ES-I3 (cell line): Measurements from ENCODE around the gene TMEM131.
"Not testable (repeated sequence)": the region's sequence is repeated elsewhere in the genome, so short reads cannot be mapped to it uniquely, and the experiment has no call there.

Experiments used
- H3K36me3 ChIP-seq: 2 replicates; pipeline ENCODE4 v1.6.1; 2013; ENCODE audit warnings: mild to moderate bottlenecking, low read length, control low read depth, moderate library complexity; ENCODE audit not compliant: insufficient read depth
- H3K4me1 ChIP-seq: 2 replicates; pipeline ENCODE4 v1.6.1; 2013; ENCODE audit warnings: mild to moderate bottlenecking, control low read depth, low read length; ENCODE audit not compliant: insufficient read depth
- H3K9ac ChIP-seq: 2 replicates; pipeline ENCODE4 v1.6.1; 2013; ENCODE audit warnings: low read depth, mild to moderate bottlenecking, low read length, moderate library complexity
- H3K9me3 ChIP-seq: 2 replicates; pipeline ENCODE4 v1.6.1; 2013; ENCODE audit warnings: mild to moderate bottlenecking, low read length, moderate library complexity; ENCODE audit not compliant: control insufficient read depth, insufficient read depth

Gene TMEM131

GRCh38 chr2:97871096-97871780 is 124.5 kb downstream of the TMEM131 start:
- Histone ChIP-seq H3K36me3 (no peaks in the 10 kb centered on the region), H3K9me3 (peaks cover 9% of the 10 kb centered on the region; the same call in 1 of the 2 replicates), H3K4me1 (peaks cover 22% of the 10 kb centered on the region), H3K9ac (no peak overlapping the region)

DNA sequence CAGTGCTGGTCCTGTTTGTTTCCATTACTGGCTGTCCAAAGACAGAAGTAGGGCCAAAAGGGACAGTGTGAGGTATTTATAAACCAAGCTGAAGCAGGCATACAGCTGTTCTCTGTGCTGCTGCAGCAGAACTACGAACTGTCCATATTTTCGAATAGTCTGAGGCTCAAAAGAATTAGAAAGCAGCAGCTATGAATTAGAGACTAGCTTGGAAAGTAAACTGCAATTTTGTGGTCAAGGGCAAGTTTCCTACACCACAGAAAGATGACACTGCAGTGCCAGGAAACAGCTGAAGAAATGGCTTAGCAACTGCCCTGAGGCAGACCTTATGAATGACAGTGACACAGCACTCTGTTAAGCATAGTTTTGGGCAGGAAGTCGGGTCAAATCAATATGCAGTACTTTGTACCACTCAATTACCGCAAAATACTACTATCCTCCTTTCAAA is 125.3 kb downstream of the TMEM131 start:
- peaks cover 22% of the 10 kb centered on the region for H3K4me1 ChIP-seq
- no peak overlapping the region for H3K9ac ChIP-seq
- no peaks in the 10 kb centered on the region for H3K36me3 ChIP-seq
- H3K9me3 ChIP-seq = peaks cover 9% of the 10 kb centered on the region; the same call in 1 of the 2 replicates

- H3K36me3 ChIP-seq = no peaks in the 10 kb centered on the region
- H3K4me1 ChIP-seq = peaks cover 22% of the 10 kb centered on the region
- no peak overlapping the region for H3K9ac ChIP-seq
- peaks cover 12% of the 10 kb centered on the region; the same call in 1 of the 2 replicates for H3K9me3 ChIP-seq
Observed at GRCh38 chr2:97869722-97870346, 125.9 kb downstream of the TMEM131 start.

- H3K9me3 ChIP-seq = peaks cover 12% of the 10 kb centered on the region; the same call in 1 of the 2 replicates
- peaks cover 22% of the 10 kb centered on the region for H3K4me1 ChIP-seq
- H3K36me3 ChIP-seq = no peaks in the 10 kb centered on the region
- no peak overlapping the region for H3K9ac ChIP-seq
Observed at GRCh38 chr2:97868986-97869721, 126.6 kb downstream of the TMEM131 start.

DNA sequence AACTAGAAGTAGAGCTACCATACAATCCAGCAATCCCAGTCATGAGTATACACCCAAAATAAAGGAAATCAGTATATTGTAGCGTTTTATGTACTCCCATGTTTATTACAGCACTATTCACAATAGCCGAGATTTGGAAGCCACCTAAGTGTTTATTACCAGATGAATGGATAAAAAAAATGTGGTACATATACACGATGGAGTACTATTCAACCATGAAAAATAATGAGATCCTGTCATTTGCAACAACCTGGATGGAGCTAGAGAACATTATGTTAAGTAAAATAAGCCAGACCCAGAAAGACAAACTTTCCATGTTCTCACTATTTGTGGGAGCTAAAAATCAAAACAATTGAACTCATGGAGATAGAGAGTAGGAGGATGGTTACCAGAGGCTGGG is 131.9 kb downstream of the TMEM131 start:
- Histone ChIP-seq H3K9me3 (0 out of 2 replicates have a peak, but pooled peaks cover 2% of the 10 kb centered on the region), H3K9ac (no peak overlapping the region), H3K36me3 (no peaks in the 10 kb centered on the region), H3K4me1 (peaks cover 4% of the 10 kb centered on the region)

DNA sequence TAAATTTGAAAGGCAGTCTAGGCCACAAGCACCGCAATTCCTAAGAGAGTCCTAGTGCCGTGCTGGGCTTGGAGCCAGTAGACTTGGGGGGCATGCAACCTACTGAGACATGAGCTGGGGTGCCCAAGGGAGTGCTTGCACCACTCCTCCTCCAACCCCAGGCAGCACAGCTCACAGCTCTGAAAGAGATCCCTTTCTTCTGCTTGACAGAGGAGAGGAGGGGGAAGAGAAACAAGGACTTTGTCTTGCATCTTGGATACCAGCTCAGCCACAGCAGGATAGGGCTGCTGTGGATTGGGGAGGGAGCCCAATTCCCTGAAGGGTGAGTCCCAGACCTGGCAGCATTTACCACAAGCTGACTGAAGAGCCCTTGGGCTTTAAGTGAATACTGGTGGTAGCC is 134.6 kb downstream of the TMEM131 start:
- Histone ChIP-seq H3K4me1 (no peaks in the 10 kb centered on the region), H3K36me3 (no peaks in the 10 kb centered on the region), H3K9me3 (0 out of 2 replicates have a peak, but pooled peaks cover 2% of the 10 kb centered on the region), H3K9ac (no peak overlapping the region)

- no peak overlapping the region for H3K9ac ChIP-seq
Observed at GRCh38 chr2:97858442-97858841, 137.3 kb downstream of the TMEM131 start.

DNA sequence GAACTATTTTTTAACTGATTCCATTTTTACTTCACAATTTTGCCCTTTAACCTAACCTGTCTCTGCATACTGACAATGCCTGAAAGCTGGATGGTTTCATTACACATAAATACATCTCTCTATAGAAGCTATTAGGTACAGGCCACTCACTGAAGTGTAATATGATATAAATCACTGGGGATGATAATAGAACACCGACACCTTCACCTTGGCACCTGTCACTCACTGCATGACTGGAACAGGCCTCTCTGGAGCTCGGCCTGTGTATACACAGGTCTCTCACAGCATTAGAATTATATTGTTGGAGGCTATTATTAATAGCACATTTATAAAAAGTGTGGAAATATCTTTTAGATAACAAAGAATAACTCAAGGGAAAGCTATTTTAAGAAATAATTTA is 138.2 kb downstream of the TMEM131 start:
- H3K9ac ChIP-seq = no peak overlapping the region
- H3K9me3 ChIP-seq = no peaks in the 10 kb centered on the region
- no peaks in the 10 kb centered on the region for H3K4me1 ChIP-seq
- H3K36me3 ChIP-seq = no peaks in the 10 kb centered on the region

More at GRCh38 chr2:97858442-97858841, 137.3 kb downstream of the TMEM131 start:
- H3K36me3 ChIP-seq = no peaks in the 10 kb centered on the region
- H3K4me1 ChIP-seq = no peaks in the 10 kb centered on the region
- H3K9me3 ChIP-seq = no peaks in the 10 kb centered on the region

- not testable (repeated sequence) for H3K9ac ChIP-seq, H3K36me3 ChIP-seq, H3K9me3 ChIP-seq, H3K4me1 ChIP-seq
Observed at GRCh38 chr2:97853057-97853456, 142.7 kb downstream of the TMEM131 start.

DNA sequence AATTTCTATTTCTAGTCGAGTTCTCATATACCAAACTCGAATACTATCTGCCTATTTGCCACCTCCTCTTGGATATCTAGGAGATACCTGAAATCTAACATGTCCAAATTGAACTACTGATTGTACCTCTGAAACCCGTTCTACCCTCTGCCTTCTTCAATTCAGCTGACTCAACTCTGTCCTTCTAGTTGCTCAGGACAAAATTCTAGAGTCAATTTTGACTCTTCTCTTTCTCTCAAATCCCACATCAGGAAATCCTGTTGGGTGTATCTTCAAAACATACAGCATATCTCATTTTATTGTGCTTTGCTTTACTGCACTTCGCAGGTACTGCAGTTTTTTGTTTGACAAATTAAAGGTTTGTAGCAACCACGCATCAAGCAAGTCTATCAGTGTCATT is 144.6 kb downstream of the TMEM131 start:
- no peaks in the 10 kb centered on the region for H3K36me3 ChIP-seq
- no peaks in the 10 kb centered on the region for H3K4me1 ChIP-seq
- H3K9ac ChIP-seq = no peak overlapping the region
- no peaks in the 10 kb centered on the region for H3K9me3 ChIP-seq

- no peak overlapping the region for H3K9ac ChIP-seq
- H3K4me1 ChIP-seq = no peaks in the 10 kb centered on the region
- no peaks in the 10 kb centered on the region for H3K9me3 ChIP-seq
- no peaks in the 10 kb centered on the region for H3K36me3 ChIP-seq
Observed at GRCh38 chr2:97849881-97850528, 145.7 kb downstream of the TMEM131 start.

DNA sequence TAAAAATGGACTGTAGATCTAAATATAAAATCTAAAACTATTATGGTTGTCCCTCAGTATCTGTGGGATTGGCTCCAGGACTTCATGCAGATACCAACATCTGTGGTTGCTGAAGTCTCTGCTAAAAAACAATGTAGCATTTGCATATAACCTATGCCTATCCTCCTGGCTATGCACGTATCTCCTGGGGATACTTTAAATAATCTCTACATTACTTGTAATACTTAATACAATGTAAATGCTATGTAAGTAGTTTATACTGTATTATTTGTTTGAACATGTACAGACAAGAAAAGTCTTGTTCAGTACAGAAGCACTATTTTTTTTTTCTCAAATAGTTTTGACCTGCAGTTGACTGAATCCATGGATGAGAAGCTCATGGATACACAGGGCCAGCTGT is 147.4 kb downstream of the TMEM131 start:
- Histone ChIP-seq H3K9ac (no peak overlapping the region), H3K36me3 (no peaks in the 10 kb centered on the region), H3K4me1 (no peaks in the 10 kb centered on the region), H3K9me3 (no peaks in the 10 kb centered on the region)

DNA sequence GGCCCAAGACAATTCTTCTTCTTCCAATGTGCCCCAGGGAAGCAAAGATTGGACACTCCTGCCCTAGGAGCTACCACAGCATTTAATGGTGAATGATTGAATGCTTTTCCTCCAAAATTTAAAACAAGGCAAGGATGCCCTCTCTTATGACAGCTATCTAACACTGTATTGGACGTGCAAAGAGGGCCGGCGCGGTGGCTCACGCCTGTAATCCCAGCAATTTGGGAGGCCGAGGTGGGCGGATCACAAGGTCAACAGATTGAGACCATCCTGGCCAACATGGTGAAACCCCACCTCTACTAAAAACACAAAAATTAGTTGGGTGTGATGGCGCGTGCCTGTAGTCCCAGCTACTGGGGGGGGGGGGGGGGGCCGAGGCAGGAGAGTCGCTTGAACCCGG is 149.0 kb downstream of the TMEM131 start:
- not testable (repeated sequence) for H3K9me3 ChIP-seq, H3K4me1 ChIP-seq, H3K36me3 ChIP-seq, H3K9ac ChIP-seq

GRCh38 chr2:97845818-97846217 is 149.9 kb downstream of the TMEM131 start:
- H3K4me1 ChIP-seq = no peaks in the 10 kb centered on the region
- no peaks in the 10 kb centered on the region for H3K9me3 ChIP-seq
- no peak overlapping the region for H3K9ac ChIP-seq
- H3K36me3 ChIP-seq = peaks cover under 1% of the 10 kb centered on the region; the same call in 1 of the 2 replicates
